ENCODE data around the gene MDGA2.

DNA sequence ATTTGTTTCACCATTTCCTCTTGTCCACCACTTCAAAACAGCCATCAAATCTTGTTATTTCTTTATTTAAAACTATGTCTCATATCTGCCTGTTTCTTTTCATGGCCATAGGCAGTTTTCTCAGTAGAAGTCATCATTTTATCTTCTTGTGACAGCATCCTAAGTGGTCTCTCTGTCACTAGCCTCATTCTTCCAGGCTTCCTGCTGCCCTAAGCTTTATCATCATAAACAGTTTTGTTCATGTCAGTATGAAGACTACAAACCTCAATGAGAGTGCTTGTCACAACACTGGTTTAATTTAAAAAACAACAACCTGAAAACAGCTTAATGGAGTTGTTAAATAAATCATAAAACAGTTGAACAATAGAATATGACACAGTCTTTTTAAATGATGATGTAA, 636.1 kb downstream of the MDGA2 start:
- TF ChIP-seq, protein P1, sequence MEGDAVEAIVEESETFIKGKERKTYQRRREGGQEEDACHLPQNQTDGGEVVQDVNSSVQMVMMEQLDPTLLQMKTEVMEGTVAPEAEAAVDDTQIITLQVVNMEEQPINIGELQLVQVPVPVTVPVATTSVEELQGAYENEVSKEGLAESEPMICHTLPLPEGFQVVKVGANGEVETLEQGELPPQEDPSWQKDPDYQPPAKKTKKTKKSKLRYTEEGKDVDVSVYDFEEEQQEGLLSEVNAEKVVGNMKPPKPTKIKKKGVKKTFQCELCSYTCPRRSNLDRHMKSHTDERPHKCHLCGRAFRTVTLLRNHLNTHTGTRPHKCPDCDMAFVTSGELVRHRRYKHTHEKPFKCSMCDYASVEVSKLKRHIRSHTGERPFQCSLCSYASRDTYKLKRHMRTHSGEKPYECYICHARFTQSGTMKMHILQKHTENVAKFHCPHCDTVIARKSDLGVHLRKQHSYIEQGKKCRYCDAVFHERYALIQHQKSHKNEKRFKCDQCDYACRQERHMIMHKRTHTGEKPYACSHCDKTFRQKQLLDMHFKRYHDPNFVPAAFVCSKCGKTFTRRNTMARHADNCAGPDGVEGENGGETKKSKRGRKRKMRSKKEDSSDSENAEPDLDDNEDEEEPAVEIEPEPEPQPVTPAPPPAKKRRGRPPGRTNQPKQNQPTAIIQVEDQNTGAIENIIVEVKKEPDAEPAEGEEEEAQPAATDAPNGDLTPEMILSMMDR (IDR thresholded peaks at IDR 0.05), result no peak
- no peak for TF ChIP-seq POLR2A (IDR thresholded peaks at IDR 0.05)
